Measurements from ENCODE around the gene SEC14L3. TPM values are rescaled to one million over a fixed set of nuclear protein-coding genes. Genes with fewer than 3 reads are reported as not detected.

The SEC14L3 gene
- total RNA-seq, 6 experiments from 2014 or later: 0.31 to 1.1 (median 0.55) TPM; not detected in 2

- peak overlapping the region; percentile 51 to 59 (median 57) for H3K4me3 ChIP-seq
- intact Hi-C loops (cut with DNase I): no loop called here
- H3K27me3 ChIP-seq: no peaks in the 10 kb centered on the region
- ATAC-seq (no peak), DNase-seq (peak in 1 of 3 donors; percentile 31)
- H3K36me3 ChIP-seq: peaks cover 0 to 40% (median 3%) of the 10 kb centered on the region in 4 donors
- no peaks in the 10 kb centered on the region for H3K9me3 ChIP-seq
- H3K4me1 ChIP-seq: peaks cover 0 to 88% (median 30%) of the 10 kb centered on the region in 4 donors
- 19% methylated on average over 8 of the region's 8 CpGs for WGBS (ENCODE audit: insufficient coverage, low coverage, low lambda C conversion rate, missing lambda C conversion rate)
- H3K27ac ChIP-seq: peak overlapping the region; percentile 95 to 99 (median 98)
- peak; percentile 17 for TF ChIP-seq POLR2A (IDR thresholded peaks at IDR 0.05)
- TF ChIP-seq, protein P1, sequence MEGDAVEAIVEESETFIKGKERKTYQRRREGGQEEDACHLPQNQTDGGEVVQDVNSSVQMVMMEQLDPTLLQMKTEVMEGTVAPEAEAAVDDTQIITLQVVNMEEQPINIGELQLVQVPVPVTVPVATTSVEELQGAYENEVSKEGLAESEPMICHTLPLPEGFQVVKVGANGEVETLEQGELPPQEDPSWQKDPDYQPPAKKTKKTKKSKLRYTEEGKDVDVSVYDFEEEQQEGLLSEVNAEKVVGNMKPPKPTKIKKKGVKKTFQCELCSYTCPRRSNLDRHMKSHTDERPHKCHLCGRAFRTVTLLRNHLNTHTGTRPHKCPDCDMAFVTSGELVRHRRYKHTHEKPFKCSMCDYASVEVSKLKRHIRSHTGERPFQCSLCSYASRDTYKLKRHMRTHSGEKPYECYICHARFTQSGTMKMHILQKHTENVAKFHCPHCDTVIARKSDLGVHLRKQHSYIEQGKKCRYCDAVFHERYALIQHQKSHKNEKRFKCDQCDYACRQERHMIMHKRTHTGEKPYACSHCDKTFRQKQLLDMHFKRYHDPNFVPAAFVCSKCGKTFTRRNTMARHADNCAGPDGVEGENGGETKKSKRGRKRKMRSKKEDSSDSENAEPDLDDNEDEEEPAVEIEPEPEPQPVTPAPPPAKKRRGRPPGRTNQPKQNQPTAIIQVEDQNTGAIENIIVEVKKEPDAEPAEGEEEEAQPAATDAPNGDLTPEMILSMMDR (IDR thresholded peaks at IDR 0.05): no peak
Measured at GRCh38 chr22:30421695-30422480, 49.9 kb downstream of the SEC14L3 start.

GRCh38 chr22:30420347-30421125, 51.3 kb downstream of the SEC14L3 start:
- Histone ChIP-seq H3K9me3 (no peaks in the 10 kb centered on the region), H3K27ac (peak overlapping the region in 2 of 3 donors; percentile 32 to 98), H3K4me1 (peaks cover 0 to 95% (median 36%) of the 10 kb centered on the region in 4 donors), H3K4me3 (no peak overlapping the region), H3K27me3 (no peaks in the 10 kb centered on the region), H3K36me3 (peaks cover 0 to 54% (median 10%) of the 10 kb centered on the region in 4 donors)
- ATAC-seq (no peak), DNase-seq (peak in 1 of 3 donors; percentile 4)
- 27% methylated on average over 6 of the region's 6 CpGs for WGBS (ENCODE audit: insufficient coverage, low coverage, low lambda C conversion rate, missing lambda C conversion rate)
- intact Hi-C loops (cut with DNase I): no loop called here
- TF ChIP-seq, protein P1 (IDR thresholded peaks at IDR 0.05): no peak
- TF ChIP-seq POLR2A (IDR thresholded peaks at IDR 0.05): no peak

DNA sequence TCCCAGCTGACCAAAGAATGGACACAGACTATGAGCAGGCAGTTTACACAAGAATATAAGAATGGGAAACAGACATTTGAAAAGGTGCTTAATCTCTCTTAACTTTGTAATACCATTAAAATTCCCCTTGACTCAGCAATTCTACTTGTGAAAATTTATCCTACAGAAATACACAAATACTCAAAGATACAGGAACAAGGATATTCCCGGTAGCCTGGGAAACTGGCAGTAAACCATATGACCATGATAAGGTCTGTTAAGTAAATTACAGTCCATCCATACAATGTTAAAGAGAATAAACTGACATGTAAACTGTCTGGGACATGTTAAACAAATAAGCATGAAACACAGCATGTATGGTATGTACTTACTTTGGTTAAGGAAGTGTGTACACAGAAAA, 55.0 kb downstream of the SEC14L3 start:
- Histone ChIP-seq H3K9me3 (no peaks in the 10 kb centered on the region), H3K4me3 (no peak overlapping the region), H3K27ac (peak overlapping the region in 2 of 3 donors; percentile 7 to 20), H3K4me1 (peaks cover 0 to 94% (median 37%) of the 10 kb centered on the region in 4 donors), H3K36me3 (peaks cover 0 to 83% (median 28%) of the 10 kb centered on the region in 4 donors), H3K27me3 (no peaks in the 10 kb centered on the region)
- ATAC-seq: no peak
- no peak for TF ChIP-seq POLR2A (IDR thresholded peaks at IDR 0.05)
- TF ChIP-seq, protein P1 (IDR thresholded peaks at IDR 0.05): no peak
- no peak for DNase-seq
- intact Hi-C loops (cut with DNase I): no loop called here
- 27% methylated on average over 1 of the region's 1 CpG for WGBS (ENCODE audit: insufficient coverage, low coverage, low lambda C conversion rate, missing lambda C conversion rate)

GRCh38 chr22:30416403-30416802, 55.4 kb downstream of the SEC14L3 start:
- ATAC-seq (peak; percentile 31 to 71 (median 46)), DNase-seq (no peak)
- Histone ChIP-seq H3K27me3 (no peaks in the 10 kb centered on the region), H3K4me3 (no peak overlapping the region), H3K36me3 (peaks cover 0 to 88% (median 31%) of the 10 kb centered on the region in 4 donors), H3K4me1 (peaks cover 0 to 93% (median 35%) of the 10 kb centered on the region in 4 donors), H3K27ac (peak overlapping the region in 2 of 3 donors; percentile 7 to 48), H3K9me3 (no peaks in the 10 kb centered on the region)
- WGBS (ENCODE audit: insufficient coverage, low coverage, low lambda C conversion rate, missing lambda C conversion rate): 6% methylated on average over 2 of the region's 2 CpGs
- TF ChIP-seq, protein P1 (IDR thresholded peaks at IDR 0.05): no peak
- TF ChIP-seq POLR2A (IDR thresholded peaks at IDR 0.05): no peak
- intact Hi-C loops (cut with DNase I): no loop called here

Measured in right lobe of liver (tissue), 6 donors.